C4-2B (cell line): ENCODE data around the gene CNGB1.

Experiments used
- H3K27ac ChIP-seq: fragments of 450-650 bp; 2 replicates; pipeline ENCODE4 v1.5.1; 2017
- ZFX ChIP-seq: fragments of 450-650 bp; IDR thresholded peaks from 2 replicates; pipeline ENCODE4 v1.6.1; 2017
- TF ChIP-seq, protein P1 (sequence below): fragments of 450-650 bp; conservative IDR thresholded peaks from 2 replicates; pipeline ENCODE4 v1.5.1; 2017; ENCODE audit warnings: mild to moderate bottlenecking

The CNGB1 gene

DNA sequence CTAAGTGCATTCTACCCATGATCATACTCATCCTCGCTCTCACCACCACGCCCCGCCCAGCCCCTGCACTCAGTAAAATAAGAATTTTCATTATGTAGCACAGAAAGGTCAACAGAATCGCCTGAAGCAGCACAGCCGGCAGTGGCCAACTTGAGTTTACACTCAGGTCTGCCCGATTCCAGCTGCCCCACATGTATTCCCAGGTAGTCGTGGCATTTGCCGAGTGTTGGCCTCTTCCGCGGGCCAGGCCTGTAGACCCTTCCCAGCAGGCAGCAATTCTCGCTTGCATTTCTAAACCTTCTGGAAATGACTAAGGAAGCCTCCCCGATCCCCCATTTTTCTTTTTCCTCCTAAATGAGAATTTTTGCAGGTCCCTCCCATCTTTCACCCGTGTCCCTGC is 609 bp downstream of the CNGB1 start:
- no peak for TF ChIP-seq ZFX
- TF ChIP-seq, protein P1, sequence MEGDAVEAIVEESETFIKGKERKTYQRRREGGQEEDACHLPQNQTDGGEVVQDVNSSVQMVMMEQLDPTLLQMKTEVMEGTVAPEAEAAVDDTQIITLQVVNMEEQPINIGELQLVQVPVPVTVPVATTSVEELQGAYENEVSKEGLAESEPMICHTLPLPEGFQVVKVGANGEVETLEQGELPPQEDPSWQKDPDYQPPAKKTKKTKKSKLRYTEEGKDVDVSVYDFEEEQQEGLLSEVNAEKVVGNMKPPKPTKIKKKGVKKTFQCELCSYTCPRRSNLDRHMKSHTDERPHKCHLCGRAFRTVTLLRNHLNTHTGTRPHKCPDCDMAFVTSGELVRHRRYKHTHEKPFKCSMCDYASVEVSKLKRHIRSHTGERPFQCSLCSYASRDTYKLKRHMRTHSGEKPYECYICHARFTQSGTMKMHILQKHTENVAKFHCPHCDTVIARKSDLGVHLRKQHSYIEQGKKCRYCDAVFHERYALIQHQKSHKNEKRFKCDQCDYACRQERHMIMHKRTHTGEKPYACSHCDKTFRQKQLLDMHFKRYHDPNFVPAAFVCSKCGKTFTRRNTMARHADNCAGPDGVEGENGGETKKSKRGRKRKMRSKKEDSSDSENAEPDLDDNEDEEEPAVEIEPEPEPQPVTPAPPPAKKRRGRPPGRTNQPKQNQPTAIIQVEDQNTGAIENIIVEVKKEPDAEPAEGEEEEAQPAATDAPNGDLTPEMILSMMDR = no peak
- no peak overlapping the region for H3K27ac ChIP-seq

DNA sequence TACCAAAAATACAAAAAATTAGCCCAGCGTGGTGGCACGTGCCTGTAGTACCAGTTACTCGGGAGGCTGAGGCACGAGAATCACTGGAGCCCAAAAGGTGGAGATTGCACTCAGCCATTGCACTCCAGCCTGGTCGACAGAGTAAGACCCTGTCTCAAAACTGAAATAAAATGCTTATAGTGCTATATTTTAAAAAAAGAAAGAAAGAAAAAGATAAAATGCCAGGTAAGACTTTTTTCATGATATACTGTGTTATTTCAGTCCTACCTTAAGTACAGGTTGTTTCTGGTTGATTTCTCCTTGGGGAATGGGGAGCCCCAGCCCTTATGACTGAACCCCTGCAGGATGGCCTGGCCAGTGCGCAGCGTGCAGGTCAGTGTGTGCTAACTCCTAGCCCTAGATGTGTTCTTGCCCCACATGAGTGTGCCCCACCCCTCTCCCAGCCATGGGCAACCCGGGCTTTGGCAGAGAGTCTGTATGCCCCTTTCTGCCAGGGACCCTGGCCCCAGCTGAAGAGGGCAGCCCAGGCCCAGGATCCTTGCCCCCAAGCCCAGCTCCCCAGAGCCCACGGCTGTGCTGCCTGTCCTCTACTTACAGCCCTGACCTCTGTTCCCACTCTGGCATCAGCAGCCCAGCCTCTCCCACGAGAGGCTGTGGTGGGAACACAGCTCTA is 1.3 kb downstream of the CNGB1 start:
- no peak for TF ChIP-seq ZFX
- TF ChIP-seq, protein P1 = no peak
- H3K27ac ChIP-seq = no peak overlapping the region

DNA sequence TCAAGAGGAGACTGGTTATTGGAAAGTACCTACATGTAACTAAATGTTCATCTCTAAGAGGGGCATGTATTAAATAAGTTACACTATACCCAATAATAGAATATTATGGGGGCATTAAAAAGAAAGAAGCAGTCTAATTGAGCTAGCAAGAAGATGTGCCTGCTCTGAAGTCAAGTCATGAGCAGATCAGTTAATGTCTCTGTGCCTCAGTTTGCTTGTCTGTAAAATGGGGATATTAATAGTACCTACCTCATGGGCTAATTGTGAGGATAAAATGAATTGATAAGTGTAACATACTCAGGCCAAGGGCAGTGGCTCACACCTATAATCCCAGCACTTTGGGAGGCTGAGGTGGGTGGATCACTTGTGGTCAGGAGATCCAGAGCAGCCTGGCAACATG is 3.0 kb downstream of the CNGB1 start:
- TF ChIP-seq, protein P1 = no peak
- TF ChIP-seq ZFX = no peak
- no peak overlapping the region for H3K27ac ChIP-seq

DNA sequence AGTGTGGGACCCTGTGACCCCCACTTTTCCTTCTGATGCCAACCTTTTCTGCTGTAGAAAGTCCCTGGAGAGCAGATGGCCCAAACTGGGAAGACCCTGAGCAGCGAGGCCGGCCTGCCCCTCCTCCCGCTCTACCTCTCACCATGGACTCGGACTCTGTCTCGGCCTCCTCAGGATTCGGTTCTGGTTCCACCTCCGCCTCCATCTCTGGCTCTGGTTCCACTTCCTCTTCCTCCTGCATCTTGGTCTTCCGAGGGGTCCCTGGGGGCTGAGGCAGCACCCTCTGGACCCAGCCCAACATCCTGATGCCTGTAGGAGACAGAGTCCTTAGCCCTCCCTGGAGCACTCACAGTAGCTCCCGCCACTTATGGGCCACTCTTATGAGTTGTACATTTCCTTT is 3.9 kb downstream of the CNGB1 start:
- no peak overlapping the region for H3K27ac ChIP-seq
- TF ChIP-seq ZFX = no peak
- TF ChIP-seq, protein P1 = no peak

DNA sequence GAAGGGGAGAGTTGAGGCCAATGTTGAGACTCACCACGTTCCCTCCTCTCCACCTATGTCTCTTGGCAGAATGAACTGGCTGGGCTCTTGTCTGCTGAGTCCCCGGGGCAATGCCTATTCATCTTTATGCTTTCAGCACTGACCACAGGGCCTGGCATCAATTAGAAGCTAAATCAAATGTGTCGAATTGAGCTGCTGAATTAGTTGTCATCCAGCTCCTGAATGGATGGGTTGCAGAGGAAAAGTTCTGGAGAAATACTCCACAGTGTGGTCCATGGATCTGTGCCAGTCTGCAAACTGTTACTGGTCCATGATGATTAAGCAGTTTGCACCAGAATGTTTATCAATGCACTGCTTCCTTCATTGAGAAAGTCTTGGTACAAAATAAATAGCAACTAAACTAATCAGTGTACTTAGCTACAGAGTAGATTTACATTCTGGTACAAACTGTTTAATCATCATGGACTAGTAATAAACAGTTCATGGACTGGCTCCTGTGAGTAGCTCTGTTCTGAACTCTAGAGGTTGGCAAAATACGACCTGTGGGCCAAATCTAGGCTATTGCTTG is 4.6 kb downstream of the CNGB1 start:
- TF ChIP-seq, protein P1 = no peak
- no peak for TF ChIP-seq ZFX
- H3K27ac ChIP-seq = no peak overlapping the region

DNA sequence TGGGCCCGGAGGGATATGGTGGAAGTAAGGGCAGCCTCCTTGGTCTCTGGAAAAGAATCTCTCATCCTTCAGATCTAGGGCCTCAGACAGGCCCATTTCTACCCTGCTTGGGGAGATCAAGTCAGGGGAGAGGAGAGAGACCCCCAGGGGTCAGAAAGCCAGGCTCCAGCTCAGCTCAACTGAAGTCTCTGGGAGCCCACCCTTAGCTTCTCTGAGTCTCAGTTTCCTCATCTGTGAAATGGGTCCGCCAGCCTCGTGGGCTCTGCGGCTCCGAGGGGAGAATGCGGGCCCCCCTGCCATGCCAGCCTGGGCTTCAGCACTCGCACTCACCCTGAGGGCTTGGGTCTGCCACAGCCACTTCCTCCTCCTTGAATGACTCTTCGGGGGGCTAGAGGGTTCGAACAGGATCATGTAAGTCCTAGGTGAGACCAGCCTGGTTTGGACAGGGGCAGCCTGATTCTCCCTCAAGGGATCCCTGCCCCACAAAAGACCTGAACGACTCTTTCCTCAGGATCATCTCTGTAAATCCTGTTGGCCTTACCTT is 6.7 kb downstream of the CNGB1 start:
- no peak overlapping the region for H3K27ac ChIP-seq
- TF ChIP-seq, protein P1 = no peak
- no peak for TF ChIP-seq ZFX

DNA sequence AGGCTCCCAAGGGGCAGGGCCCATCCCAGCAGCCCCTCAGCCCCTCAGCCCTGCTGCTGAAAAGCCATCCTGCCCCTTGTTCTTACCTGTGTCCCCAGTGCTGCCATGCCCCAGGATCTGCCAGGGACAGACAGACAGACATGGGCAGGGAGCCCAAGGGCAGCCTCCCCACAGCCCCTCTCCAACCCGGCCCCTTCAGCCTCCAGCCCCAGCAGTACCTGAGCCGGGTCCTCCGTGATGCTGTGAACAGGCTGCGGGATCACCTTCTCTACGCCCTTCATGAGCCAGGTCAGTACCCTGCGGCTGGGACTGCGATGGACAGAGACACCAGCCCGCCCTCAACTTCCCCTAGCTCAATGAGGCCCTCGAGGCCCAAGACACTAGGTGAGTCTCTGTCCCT is 8.2 kb downstream of the CNGB1 start:
- no peak overlapping the region for H3K27ac ChIP-seq
- TF ChIP-seq, protein P1 = no peak
- TF ChIP-seq ZFX = no peak
